Naive thymus-derived CD8-positive, alpha-beta T cell (primary cell): ENCODE results near the gene THBS1. TPM values are rescaled to one million over a fixed set of nuclear protein-coding genes. Genes with fewer than 3 reads are reported as not detected.

Source experiments
- polyA plus RNA-seq, 3 donors: library from polyadenylated mRNA; unstranded; fragments of 300-500 nt; fragmentation: Illumina TruSeq; gene quantifications; one replicate each; pipeline ENCODE4 v1.2.3, GENCODE V29; 2021
- total RNA-seq, 8 experiments: library from RNA in 2 of 8; stranded (reverse) in 2 of 8; gene quantifications; one replicate each; pipeline ENCODE4 v1.2.3 and lab custom pipeline; 2021 to 2026

The THBS1 gene
- total and polyA plus RNA-seq, 5 experiments from 2014 or later = 0.02 to 6.5 (median 2.0) TPM; not detected in 1

Other genes with a start within 250 kb of the THBS1 start
- under 1 TPM; 0.30 to 0.55 TPM for gene FSIP1, start 201.8 kb downstream of the THBS1 start, total RNA-seq
- under 1 TPM in 2 of 3 donors, not detected in 1; 0.44 to 0.85 TPM for gene FSIP1, start 201.8 kb downstream of the THBS1 start, polyA plus RNA-seq